ENCODE data around the gene ESPNL.

ESPNL gene

DNA sequence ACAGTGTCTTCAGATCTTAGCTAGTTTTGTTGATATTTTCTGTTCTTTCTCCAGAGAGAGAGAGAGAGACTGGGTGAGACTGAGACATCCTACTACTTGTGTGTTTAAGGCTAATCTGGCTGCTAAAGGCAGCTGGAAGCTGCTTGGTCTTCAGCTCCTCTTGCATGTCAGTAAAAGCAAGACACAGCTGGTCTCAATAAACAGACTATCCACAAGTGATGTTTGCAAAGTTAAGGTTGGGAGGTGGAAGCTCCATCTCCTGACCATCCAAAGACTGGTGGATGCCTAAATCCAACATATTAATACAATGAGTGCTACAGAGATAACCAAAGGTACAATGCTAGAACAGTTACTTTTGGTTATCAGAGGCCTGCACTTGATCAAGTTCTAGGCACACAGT lies 76.5 kb downstream of the ESPNL start:
- DNase-seq = no peak

DNA sequence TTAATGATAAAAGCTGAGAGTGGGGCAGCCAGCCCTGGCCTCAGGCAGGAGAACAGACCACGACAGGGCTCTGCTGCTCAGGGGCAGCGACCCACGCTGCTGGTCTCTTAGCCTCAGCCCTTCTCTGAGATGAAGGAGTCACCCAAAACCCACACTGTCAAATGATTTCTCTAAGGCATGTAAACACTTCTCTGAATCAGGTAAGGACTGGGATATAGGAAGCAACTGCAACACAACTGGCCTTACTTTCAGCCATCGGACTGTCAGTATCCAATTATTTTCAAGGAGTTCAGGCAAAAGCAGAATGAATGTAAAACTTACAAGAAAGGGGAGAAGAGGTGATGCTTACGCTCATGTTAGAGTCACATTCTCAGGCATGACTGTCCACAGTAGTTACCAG lies 80.4 kb downstream of the ESPNL start:
- DNase-seq = no peak

DNA sequence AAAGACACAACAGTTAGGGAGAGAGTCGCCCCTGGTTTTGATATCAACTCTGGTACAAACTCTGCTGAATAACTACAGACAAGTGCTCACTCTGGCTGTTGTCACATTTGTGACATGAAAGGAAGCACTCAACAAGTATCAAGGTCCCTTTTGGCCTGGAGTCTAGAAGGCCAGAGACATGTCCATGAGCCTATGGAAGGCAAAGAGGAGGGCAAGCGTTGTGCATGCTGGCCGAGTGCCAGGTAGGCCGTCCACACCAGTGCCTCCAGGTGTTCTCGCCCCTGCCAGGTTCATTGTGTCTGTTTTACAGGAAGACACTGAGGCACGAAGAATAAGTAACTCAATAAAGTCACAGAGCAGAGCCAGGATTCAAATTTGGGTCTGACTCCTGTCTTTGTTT lies 82.2 kb downstream of the ESPNL start:
- DNase-seq = no peak
